H1 (cell line): ENCODE measurements around the gene UFC1. TPM values are rescaled to one million over a fixed set of nuclear protein-coding genes. Genes with fewer than 3 reads are reported as not detected.

Source experiments
- NANOG ChIP-seq: IDR thresholded peaks from 2 replicates; pipeline ENCODE4 v1.6.1; 2011; ENCODE audit warnings: low read length, low read depth, mild to moderate bottlenecking, inconsistent platforms; ENCODE audit not compliant: insufficient read depth, poor library complexity, severe bottlenecking
- polyA plus RNA-seq, 7 experiments: library from polyadenylated mRNA; depleted of rRNA in 3 of 7; stranded (reverse) in 5 of 7; unstranded in 2 of 7; fragments of >200 nt in 5 of 7; fragments of 200-250 nt in 2 of 7; gene quantifications; 1 replicate in 5 of 7; 2 replicates in 1 of 7; 4 replicates in 1 of 7; pipeline versions ENCODE4 v1.2.1 to v1.2.3, GENCODE V29; 2011 to 2013; ENCODE audit warnings: missing spikeins in 2 of 7, mixed read lengths in 2 of 7
- total RNA-seq: library from RNA; stranded (reverse); fragmentation: NEBNext Ultra II Directional; extraction: Animal tissue kit (Norgen Biotek cat#: 25700); gene quantifications from 2 replicates; pipeline ENCODE4 v1.2.1, GENCODE V29; 2021

The UFC1 gene
- total and polyA plus RNA-seq, 2 of the 8 experiments (the other 6 are each of a cell fraction or from before 2014, with no cell fraction given): 67.8 to 102 TPM

GRCh38 chr1:161190962-161191521, 37.3 kb downstream of the UFC1 start (continued):
- TF ChIP-seq NANOG: no peak
